Dermis microvascular lymphatic vessel endothelial cell (primary cell): ENCODE results near the gene APOL3. TPM values are rescaled to one million over a fixed set of nuclear protein-coding genes. Genes with fewer than 3 reads are reported as not detected.
"Not testable (repeated sequence)": the region's sequence is repeated elsewhere in the genome, so short reads cannot be mapped to it uniquely, and the experiment has no call there.

Experiments used
- DNase-seq, 2 donors: peaks; one replicate each; pipeline versions ENCODE4 v3.0.0 to v3.0.0-alpha.2; 2010; ENCODE audit warnings: low read depth in 2 of 2
- total RNA-seq: library from RNA; depleted of rRNA; stranded (reverse); fragments of >200 nt; gene quantifications from 2 replicates; pipeline ENCODE4 v1.2.1, GENCODE V29; 2014

The APOL3 gene
- total RNA-seq, 1 donor from 2014 or later, result 118 TPM

GRCh38 chr22:36162127-36163034 is 1.8 kb upstream of the APOL3 start:
- no peak for DNase-seq

DNA sequence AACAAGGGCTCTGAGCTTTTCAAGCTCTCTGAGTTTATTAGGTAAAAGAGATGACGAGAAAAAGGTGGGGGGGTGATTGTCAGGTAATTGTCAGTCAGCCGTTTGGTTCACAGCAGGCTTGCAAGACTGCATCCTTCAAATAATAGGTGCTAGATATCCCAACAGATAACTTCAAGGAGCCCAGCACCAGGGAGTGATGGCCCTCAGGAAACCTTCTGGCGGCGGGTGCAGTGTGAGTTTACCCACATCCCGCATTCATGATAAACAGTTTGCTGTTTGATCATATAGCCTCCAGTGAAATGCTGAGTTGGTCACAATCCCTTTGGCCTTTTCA is 1.2 kb upstream of the APOL3 start:
- DNase-seq, result not testable (repeated sequence)

DNA sequence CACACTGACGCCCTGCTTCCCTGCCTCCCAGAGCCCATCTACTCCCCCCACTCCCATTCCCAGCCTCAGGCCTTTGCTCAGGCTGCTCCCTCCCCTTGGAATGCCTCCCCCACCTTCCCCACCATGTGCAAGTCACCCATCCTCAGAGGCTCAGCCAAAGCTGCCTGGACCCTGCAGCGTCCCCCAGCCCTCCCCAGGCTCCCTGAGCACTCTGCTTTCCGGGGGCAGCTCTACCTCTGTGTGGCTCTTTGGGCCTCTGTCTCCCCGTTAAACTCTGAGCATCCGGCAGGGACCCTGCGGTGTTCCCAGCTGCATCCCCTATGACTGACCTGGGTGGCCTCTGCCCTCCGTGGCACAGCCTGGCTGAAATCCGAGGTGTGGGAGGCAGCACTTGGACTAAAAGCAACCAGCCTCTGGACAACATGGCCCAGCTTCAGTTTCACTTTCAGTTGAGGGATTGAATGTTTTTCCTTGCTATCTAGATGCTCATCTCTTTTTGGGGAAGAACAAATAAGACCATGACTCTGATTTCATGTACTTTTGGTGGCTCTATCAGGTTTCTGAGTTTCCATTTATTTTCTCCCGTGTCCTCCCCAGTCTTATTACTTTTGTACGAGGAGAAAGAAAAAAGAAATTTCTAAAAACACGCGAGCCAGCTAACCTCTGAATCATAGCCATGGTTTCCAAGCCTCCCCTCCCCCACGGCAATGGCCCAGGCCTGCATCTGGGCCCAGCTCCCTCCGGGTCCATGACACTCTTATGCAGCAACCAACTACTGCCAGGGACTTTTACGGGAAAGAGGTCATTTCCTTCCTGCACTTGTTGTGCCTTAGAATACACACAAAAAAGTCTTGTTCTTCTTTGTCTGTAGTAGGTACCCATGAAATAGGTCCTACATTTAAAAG is 3.8 kb downstream of the APOL3 start:
- DNase-seq, result peak; percentile 96 to 98

DNA sequence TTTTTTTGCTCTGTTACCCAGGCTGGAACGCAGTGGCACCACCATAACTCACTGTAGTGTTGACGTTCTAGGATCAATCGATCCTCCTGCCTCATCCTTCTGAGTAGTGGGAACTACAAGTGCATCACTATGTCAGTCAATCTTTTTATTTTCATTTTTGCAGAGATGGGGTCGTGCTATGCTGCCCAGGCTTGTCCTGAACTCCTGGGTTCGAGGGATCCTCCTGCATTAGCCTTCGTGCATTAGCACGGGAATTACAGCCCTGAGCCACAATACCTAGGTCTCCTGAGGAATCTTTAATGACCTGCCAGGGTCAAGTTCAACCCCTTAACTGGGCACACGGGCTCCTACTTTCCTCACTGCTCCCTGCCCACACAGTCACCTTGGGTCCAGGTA is 4.4 kb downstream of the APOL3 start:
- DNase-seq, result no peak

- DNase-seq, result peak in 1 of 2 donors; percentile 55
Observed at GRCh38 chr22:36155702-36156101, 4.9 kb downstream of the APOL3 start.

DNA sequence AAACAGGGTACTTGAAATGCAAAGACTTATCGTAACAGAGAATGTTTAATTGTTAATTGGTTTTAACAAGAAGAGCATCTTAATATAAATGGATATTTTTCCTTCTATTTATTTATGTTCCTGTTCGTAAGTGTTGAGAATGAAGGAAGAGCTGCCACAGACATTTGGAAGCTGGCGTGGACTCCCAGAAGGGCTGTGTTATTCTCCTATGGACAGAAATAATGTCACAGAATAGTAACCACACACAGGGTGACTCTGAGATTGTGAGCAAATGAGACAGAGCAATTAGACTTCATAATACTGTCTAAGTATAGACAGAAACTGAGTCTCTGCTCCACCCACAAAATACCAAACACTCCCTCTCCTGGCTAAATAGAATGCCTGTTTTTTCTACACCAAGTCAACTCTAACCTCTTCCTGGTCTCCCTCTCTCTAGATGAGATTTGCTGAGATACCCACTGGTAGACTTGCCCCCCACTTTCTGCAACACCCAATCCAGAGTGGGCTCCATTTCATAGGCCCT is 6.1 kb downstream of the APOL3 start:
- no peak for DNase-seq

- no peak for DNase-seq
Observed at GRCh38 chr22:36153501-36154422, 6.8 kb downstream of the APOL3 start.

DNA sequence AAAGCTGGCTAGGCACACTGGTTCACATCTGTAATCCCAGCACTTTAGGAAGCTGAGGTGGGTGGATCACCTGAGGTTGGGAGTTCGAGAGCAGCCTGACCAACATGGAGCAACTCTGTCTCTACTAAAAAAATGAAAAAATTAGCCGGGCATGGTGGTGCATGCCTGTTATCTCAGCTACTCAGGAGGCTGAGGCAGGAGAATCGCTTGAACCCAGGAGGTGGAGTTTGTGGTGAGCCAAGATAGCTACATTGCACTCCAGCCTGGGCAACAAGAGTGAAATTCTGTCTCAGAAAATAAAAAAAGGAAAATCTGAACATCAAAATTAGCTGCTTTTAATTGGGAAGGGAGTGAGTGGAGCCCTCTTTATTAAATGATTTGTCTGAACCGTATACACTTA is 7.7 kb downstream of the APOL3 start:
- not testable (repeated sequence) for DNase-seq

DNA sequence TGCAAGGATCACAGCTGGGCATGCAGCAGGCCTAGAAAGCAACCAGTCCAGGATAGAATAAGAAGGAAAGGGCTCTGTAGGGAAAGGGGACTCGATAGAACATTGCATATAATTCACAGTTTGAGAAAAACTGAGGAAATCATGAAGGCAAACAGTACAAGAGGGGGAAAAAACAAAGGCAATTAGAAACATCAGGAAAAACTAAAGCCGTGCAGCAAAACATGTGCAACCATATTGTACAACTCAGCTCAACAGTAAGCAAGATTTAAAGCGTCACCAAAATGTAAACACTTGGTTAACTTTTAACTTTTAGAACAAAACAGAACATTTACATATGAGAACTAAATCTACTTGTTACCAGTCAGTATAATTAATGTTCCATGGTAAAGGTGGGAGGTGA is 8.5 kb downstream of the APOL3 start:
- DNase-seq, result no peak

- no peak for DNase-seq
Observed at GRCh38 chr22:36151006-36151595, 9.5 kb downstream of the APOL3 start.

DNA sequence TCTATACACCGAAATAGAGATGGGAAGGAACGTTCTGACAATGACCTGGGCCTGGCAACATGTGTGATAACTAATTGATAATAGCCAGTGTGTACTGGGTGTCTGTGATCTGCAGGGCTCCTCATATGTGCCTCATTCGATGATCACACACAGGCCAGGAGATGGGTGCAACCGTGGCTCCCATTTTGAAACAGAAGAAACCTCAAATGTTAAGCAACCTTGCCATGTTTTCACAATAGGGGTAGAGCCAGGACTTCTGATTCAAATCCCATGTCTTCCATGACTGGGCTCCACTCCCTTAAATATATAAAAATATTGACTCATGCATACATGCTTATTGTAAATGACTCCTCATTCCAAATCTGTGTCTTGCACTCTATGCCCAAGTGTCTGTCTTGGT is 11.1 kb downstream of the APOL3 start:
- DNase-seq, result no peak

DNA sequence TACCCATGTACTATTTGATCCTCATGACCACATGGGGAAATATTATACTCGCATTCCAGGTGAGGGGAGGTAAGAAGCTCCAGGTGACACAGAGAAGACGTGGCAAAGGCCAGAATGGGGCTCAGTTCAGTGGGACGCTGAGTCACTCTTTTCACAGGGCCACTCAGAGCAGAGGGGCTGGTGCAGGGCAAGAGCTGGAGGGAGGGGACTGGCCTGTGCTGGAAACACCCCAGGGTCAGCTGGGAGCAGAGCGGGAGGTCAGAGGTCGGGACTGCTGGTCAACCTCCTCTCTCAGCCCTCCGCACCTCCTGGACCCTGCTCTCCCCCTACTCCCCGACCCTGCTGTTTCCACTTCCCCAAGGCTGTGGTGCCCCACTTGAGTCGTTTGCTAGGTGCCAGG is 12.1 kb downstream of the APOL3 start:
- no peak for DNase-seq

- DNase-seq, result no peak
Observed at GRCh38 chr22:36147196-36147791, 13.3 kb downstream of the APOL3 start.

DNA sequence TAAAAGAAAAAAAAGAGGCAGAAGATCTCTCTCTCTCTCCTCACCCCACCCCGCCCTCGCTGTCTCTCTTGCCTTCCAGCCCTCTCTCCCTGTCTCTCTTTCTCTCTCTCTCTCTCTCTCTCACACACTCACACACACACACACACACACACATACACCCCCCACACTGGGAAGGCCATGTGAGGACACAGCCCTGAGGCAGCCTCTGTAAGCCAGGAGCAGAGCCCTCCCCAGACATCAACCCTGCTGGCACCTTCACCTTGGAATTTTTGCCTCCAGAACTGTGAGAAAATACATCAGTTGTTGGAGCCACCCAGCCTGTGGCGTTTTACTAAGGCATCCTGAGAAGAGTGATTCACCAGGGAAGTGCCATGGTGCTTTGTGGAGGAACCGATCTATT is 14.7 kb downstream of the APOL3 start:
- DNase-seq, result no peak

DNA sequence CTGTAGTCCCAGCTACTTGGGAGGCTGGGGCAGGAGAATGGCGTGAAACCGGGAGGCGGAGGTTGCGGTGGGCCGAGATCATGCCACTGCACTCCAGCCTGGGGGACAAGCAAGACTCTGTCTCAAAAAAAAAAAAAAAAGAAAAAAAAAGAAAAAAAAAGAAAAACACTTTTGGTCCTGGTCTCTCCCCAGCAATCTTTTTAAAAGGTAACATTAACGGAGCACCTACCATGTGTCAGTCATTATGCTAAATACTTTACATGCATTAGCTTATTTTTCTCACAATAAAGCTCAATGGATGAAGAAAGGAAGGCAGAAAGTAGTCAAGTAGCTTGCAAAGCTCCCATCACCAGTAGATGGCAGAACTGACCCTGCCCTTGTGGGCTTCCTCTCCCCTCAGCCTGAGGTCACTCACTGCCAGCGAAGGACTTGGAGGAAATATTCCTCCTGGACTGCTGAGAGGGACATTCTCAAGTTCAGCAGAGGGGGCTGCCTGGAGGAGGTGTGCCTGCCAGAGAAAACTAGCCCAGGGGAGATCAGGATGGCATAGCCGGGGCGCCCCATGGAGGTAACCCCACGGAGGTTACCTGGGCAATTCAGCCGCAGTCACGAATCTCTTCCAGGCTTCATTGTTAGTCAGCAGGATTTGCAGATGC is 15.5 kb downstream of the APOL3 start:
- DNase-seq, result peak; percentile 22 to 71

DNA sequence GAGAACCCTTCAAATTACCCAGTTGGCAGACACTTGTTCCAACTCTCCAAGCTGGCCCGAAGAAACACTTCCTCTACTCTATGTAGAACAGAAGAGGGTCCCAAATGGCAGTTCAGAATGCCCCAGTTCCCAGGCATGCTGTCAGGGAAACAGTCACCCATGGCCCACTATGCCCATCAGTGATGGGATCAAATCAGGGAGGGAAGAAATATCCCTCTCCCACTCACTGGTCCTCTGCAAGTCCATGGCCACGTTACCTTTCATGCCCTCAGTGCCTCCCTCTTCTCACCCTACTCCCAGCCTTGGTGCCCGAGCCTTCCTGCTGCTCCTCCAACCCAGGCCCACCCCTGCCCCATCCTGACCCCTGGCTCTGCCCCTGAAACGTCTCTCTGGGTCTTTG is 16.6 kb downstream of the APOL3 start:
- no peak for DNase-seq

DNA sequence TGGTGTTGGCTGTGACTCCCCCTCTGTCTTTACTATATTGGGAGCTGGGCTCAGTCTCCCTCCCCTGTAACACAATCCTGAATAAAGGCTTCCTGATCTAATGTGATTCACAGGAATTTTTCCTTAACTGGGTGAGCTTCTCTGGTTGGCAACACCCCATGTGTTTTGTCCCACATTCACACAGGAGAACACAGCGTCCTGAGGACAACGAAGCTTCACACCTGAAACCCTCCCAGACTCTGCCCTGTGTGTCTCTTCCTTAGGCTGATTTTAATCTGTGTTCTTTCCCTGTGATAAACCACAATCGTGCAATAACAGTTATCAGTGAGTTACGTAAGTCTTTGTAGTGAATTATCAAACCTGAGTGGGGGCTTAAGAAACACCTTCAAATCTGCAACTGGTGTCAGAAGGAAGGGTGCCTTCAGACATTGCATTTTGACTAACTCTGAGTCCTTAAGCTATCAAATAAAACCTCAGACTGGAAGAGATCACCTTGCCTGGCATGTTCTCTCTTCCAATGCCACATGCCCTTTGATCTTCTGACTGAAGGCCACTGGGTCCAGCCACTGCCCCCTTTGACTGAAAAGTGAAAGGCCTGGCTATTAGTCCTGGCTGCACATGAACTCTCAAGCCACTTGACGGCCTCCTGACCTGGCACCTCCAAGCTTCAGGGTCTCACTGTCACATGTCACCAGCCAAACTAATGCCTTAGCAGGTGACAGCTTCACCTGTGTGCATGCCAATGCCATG is 17.3 kb downstream of the APOL3 start:
- DNase-seq, result no peak

DNA sequence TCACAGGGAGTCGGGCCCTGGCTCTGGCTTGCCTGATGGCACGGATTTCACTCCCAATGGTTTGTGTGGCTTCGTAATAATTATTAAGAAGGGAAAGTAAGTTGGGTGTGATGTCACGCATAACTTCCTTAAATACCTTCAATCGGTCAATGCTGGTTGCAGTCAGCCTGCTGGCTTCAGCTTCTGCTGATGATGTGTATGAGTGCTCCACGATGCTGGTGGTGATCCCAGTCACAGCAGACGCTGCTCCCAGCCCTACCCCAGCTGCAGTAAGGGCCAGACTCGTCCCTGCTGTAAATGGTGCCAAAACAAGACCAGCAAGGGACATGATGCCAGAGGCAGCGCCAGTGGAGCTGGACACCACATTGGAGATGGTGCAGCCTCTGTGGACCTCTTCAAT is 19.1 kb downstream of the APOL3 start:
- DNase-seq, result no peak

DNA sequence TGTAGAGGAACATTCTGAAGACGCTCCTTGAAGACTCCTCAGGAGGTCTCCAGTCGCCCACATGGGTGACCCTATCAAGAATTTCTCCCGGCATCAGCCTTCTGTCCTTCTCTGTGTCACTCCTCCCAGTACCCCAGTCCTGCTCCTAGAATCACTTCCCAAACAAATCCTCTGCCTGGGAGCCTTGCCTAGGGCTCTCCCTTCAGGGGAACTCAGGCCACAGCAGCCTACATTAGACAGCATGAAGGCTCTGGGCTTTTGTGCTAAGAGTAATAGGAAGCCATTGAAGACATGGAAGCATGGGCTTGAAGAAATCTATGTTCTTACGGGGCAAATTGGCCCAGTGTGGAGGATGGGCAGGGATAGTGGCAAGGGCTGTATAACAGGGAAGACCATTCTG is 21.8 kb downstream of the APOL3 start:
- DNase-seq, result not testable (repeated sequence)
